Transverse colon (tissue), 4 donors: ENCODE measurements around the gene OCA2. TPM values are rescaled to one million over a fixed set of nuclear protein-coding genes. Genes with fewer than 3 reads are reported as not detected.
A peak's percentile ranks its signal among the peaks of the same experiment; 100 is the strongest.

ENCODE experiments used
- DNase-seq: peaks from one replicate; pipeline ENCODE4 v3.0.0-alpha.2; 2019
- H3K27ac ChIP-seq, 4 donors: fragments of 200-600 bp; sonication (generic); 2 replicates each; pipeline ENCODE4 v1.5.1; 2016 to 2018; ENCODE audit warnings: inconsistent platforms in 4 of 4
- H3K27me3 ChIP-seq: fragments of 200-600 bp; sonication (generic); 2 replicates; pipeline ENCODE4 v1.5.1; 2017; ENCODE audit warnings: inconsistent platforms
- H3K36me3 ChIP-seq, 4 donors: fragments of 200-600 bp; sonication (generic); 2 replicates each; pipeline ENCODE4 v1.5.1; 2017 to 2019; ENCODE audit warnings: inconsistent platforms in 4 of 4
- H3K4me1 ChIP-seq, 4 donors: fragments of 200-600 bp; sonication (generic); 2 replicates each; pipeline ENCODE4 v1.5.1; 2017 to 2020; ENCODE audit warnings: inconsistent platforms in 4 of 4
- H3K4me3 ChIP-seq, 4 donors: fragments of 200-600 bp; sonication (generic); 1 replicate in 1 of 4; 2 replicates in 3 of 4; pipeline versions ENCODE4 v1.5.1 to v1.6.1; 2017 to 2019; ENCODE audit warnings: inconsistent platforms in 4 of 4
- H3K9me3 ChIP-seq, 2 donors: fragments of 200-600 bp; sonication (generic); 2 replicates each; pipeline ENCODE4 v1.5.1; 2017 to 2019; ENCODE audit warnings: inconsistent platforms in 2 of 2
- CTCF ChIP-seq, 5 experiments: fragments of 200-600 bp in 3 of 5; fragments of 450-650 bp in 2 of 5; sonication (generic) in 3 of 5; IDR thresholded peaks; 1 replicate in 2 of 5; 2 replicates in 3 of 5; pipeline ENCODE4 v1.5.1; 2016 to 2017; ENCODE audit warnings: antibody characterized with exemption in 5 of 5, inconsistent platforms in 3 of 5, mild to moderate bottlenecking in 2 of 5, moderate library complexity in 1 of 5
- EP300 ChIP-seq: sonication (generic); formaldehyde crosslinking; IDR thresholded peaks from one replicate; pipeline ENCODE4 v1.6.1; 2017; ENCODE audit warnings: antibody characterized with exemption, low read depth
- POLR2A ChIP-seq: fragments of 450-650 bp; IDR thresholded peaks from one replicate; pipeline ENCODE4 v1.6.1; 2016; ENCODE audit warnings: antibody characterized with exemption, mild to moderate bottlenecking, moderate library complexity
- POLR2AphosphoS5 ChIP-seq, 3 donors: sonication (generic); formaldehyde crosslinking; IDR thresholded peaks; one replicate each; pipeline ENCODE4 v1.6.1; 2016; ENCODE audit warnings: antibody characterized with exemption in 3 of 3
- WGBS, 2 donors: methylation state at CpG; one replicate each; pipeline ENCODE4 v1.1.5; 2018; ENCODE audit warnings: low coverage in 1 of 2; 5-methylcytosine and 5-hydroxymethylcytosine counted together
- in situ Hi-C, 4 donors: fragments of 200-750 bp; cut with MboI; loops; one replicate each; pipeline versions ENCODE4 v1.15.0 to v1.15.1; 2017; ENCODE audit warnings: low sequenced_read_pairs in 3 of 4, low pct_ligation_motif_present in 1 of 4, low pct_unique_long_range_greater_than_20kb in 1 of 4
- intact Hi-C: fragments of 100-400 bp; cut with DNase I; formaldehyde crosslinking; loops from one replicate; pipeline ENCODE4 v1.15.1; 2023; ENCODE audit warnings: low total_unique reads
- total RNA-seq, 4 donors: library from RNA; depleted of rRNA; stranded (reverse); fragments of >200 nt; gene quantifications; one replicate each; pipeline ENCODE4 v1.1.0, GENCODE V29; 2016

The OCA2 gene
- total RNA-seq, 4 donors from 2014 or later, result 1.4 to 1.9 TPM; not detected in 2

GRCh38 chr15:28125673-28126651 lies 26.8 kb upstream of the OCA2 start:
- Histone ChIP-seq H3K9me3 (no peaks in the 10 kb centered on the region), H3K27ac (no peak overlapping the region), H3K27me3 (no peaks in the 10 kb centered on the region), H3K4me1 (no peaks in the 10 kb centered on the region), H3K4me3 (no peak overlapping the region), H3K36me3 (peaks cover 0 to 7% (median 0%) of the 10 kb centered on the region in 4 donors)
- TF ChIP-seq CTCF (IDR thresholded peaks at IDR 0.05) (peak; percentile 50 to 66 (median 58)), POLR2A (no peak)
- intact Hi-C loops (no loop called here), in situ Hi-C loops (loop anchor here in 1 of 4 donors (10.0 kb wide), 1 partner anchor 101 kb away; no protein-coding TSS in a partner anchor)
- WGBS, 2 donors, result 56 to 72% methylated on average over 10 to 17 of the region's 17 CpGs
- no peak for DNase-seq

- H3K36me3 ChIP-seq, result peaks cover 0 to 11% (median 0%) of the 10 kb centered on the region in 4 donors
- no peaks in the 10 kb centered on the region for H3K9me3 ChIP-seq
- no peaks in the 10 kb centered on the region for H3K4me1 ChIP-seq
- DNase-seq, result no peak
- TF ChIP-seq POLR2AphosphoS5 (IDR thresholded peaks at IDR 0.05), result no peak
- no peak for TF ChIP-seq CTCF (IDR thresholded peaks at IDR 0.05)
- no peak for TF ChIP-seq EP300
- TF ChIP-seq POLR2A, result no peak
- no peak overlapping the region for H3K4me3 ChIP-seq
- no peak overlapping the region for H3K27ac ChIP-seq
- 91 to 100% methylated on average over 1 to 10 of the region's 10 CpGs for WGBS, 2 donors
- intact Hi-C loops (no loop called here), in situ Hi-C loops (loop anchor here in 1 of 4 donors (10.0 kb wide), 1 partner anchor 100 kb away; no protein-coding TSS in a partner anchor)
- no peaks in the 10 kb centered on the region for H3K27me3 ChIP-seq
These were observed 25.7 kb upstream of the OCA2 start for GRCh38 chr15:28124841-28125240.

GRCh38 chr15:28123408-28124023 lies 24.4 kb upstream of the OCA2 start:
- H3K9me3 ChIP-seq, result no peaks in the 10 kb centered on the region
- H3K4me3 ChIP-seq, result no peak overlapping the region
- WGBS, 2 donors, result 30 to 60% methylated on average over 2 to 6 of the region's 6 CpGs
- H3K27me3 ChIP-seq, result no peaks in the 10 kb centered on the region
- H3K27ac ChIP-seq, result no peak overlapping the region
- DNase-seq, result peak; percentile 75
- in situ Hi-C loops, result loop anchor here in 1 of 4 donors (10.0 kb wide), 1 partner anchor 99 kb away; no protein-coding TSS in a partner anchor
- H3K36me3 ChIP-seq, result peaks cover 0 to 20% (median 0%) of the 10 kb centered on the region in 4 donors
- no peaks in the 10 kb centered on the region for H3K4me1 ChIP-seq
- TF ChIP-seq CTCF (IDR thresholded peaks at IDR 0.05) (peak; percentile 49 to 75 (median 59)), POLR2A (no peak), POLR2AphosphoS5 (IDR thresholded peaks at IDR 0.05) (no peak)
- intact Hi-C loops, result no loop called here
